Neural progenitor cell (in vitro differentiated cells): ENCODE results near the gene SEC16A. TPM values are rescaled to one million over a fixed set of nuclear protein-coding genes. Genes with fewer than 3 reads are reported as not detected.

ENCODE experiments used
- DNase-seq: peaks from one replicate; pipeline ENCODE4 v3.0.0-alpha.2; 2016; ENCODE audit warnings: low spot score
- H2AFZ ChIP-seq: fragments of 200-600 bp; sonication (generic); replicated peaks from 2 replicates; pipeline ENCODE4 v1.6.1; 2016; ENCODE audit warnings: antibody characterized with exemption
- H3F3A ChIP-seq: fragments of 200-600 bp; sonication (generic); 2 replicates; pipeline ENCODE4 v1.6.1; 2016; ENCODE audit warnings: antibody characterized with exemption, low read depth
- H3K27ac ChIP-seq: fragments of 200-600 bp; sonication (generic); 2 replicates; pipeline ENCODE4 v1.5.1; 2016; ENCODE audit warnings: mild to moderate bottlenecking
- H3K27me3 ChIP-seq: fragments of 200-600 bp; sonication (generic); 2 replicates; pipeline ENCODE4 v1.6.1; 2016; ENCODE audit warnings: mild to moderate bottlenecking, moderate library complexity
- H3K36me3 ChIP-seq: fragments of 200-600 bp; sonication (generic); 2 replicates; pipeline ENCODE4 v1.5.1; 2016
- H3K4me1 ChIP-seq: fragments of 200-600 bp; sonication (generic); 2 replicates; pipeline ENCODE4 v1.6.1; 2016; ENCODE audit warnings: mixed run types
- H3K4me2 ChIP-seq: fragments of 200-600 bp; sonication (generic); 2 replicates; pipeline ENCODE4 v1.6.1; 2016
- H3K4me3 ChIP-seq: fragments of 200-600 bp; sonication (generic); 2 replicates; pipeline ENCODE4 v1.5.1; 2016
- H3K79me2 ChIP-seq: fragments of 200-600 bp; sonication (generic); 2 replicates; pipeline ENCODE4 v1.6.1; 2016; ENCODE audit warnings: low read depth
- H3K9ac ChIP-seq: fragments of 200-600 bp; sonication (generic); 2 replicates; pipeline ENCODE4 v1.6.1; 2016
- H3K9me3 ChIP-seq: fragments of 200-600 bp; sonication (generic); 2 replicates; pipeline ENCODE4 v1.5.1; 2016; ENCODE audit warnings: low read depth
- H4K20me1 ChIP-seq: fragments of 200-600 bp; sonication (generic); 2 replicates; pipeline ENCODE4 v1.6.1; 2016; ENCODE audit warnings: low read depth
- H3K27ac Mint-ChIP-seq: 3 replicates; pipeline ENCODE4 v1.8.0; 2021; ENCODE audit warnings: mixed read lengths
- H3K27me3 Mint-ChIP-seq: 2 replicates; pipeline ENCODE4 v1.8.0; 2022; ENCODE audit warnings: low read depth, mild to moderate bottlenecking, inconsistent platforms, moderate library complexity, mixed read lengths; ENCODE audit not compliant: insufficient read depth
- H3K36me3 Mint-ChIP-seq: 3 replicates; pipeline ENCODE4 v1.8.0; 2021; ENCODE audit warnings: mixed read lengths
- H3K4me1 Mint-ChIP-seq: 3 replicates; pipeline ENCODE4 v1.8.0; 2021; ENCODE audit warnings: mixed read lengths
- H3K4me3 Mint-ChIP-seq: 3 replicates; pipeline ENCODE4 v1.8.0; 2021; ENCODE audit warnings: mild to moderate bottlenecking, moderate library complexity, mixed read lengths
- H3K9me3 Mint-ChIP-seq: 3 replicates; pipeline ENCODE4 v1.8.0; 2020; ENCODE audit warnings: mixed read lengths
- EZH2 ChIP-seq: fragments of 200-600 bp; sonication (generic); IDR thresholded peaks from 2 replicates; pipeline ENCODE4 v1.6.1; 2017; ENCODE audit warnings: antibody characterized with exemption, mild to moderate bottlenecking, moderate library complexity
- EZH2phosphoT487 ChIP-seq: fragments of 200-600 bp; sonication (generic); IDR thresholded peaks from 2 replicates; pipeline ENCODE4 v1.6.1; 2017; ENCODE audit warnings: antibody characterized with exemption
- total RNA-seq: library from RNA; depleted of rRNA; stranded (reverse); fragments of >200 nt; gene quantifications from 2 replicates; pipeline ENCODE4 v1.2.3, GENCODE V29; 2015; ENCODE audit warnings: low replicate concordance
- TF ChIP-seq, protein P1 (sequence below): fragments of 200-600 bp; sonication (generic); IDR thresholded peaks from 2 replicates; pipeline ENCODE4 v1.5.1; 2017; ENCODE audit warnings: antibody characterized with exemption, mild to moderate bottlenecking

Gene SEC16A
- total RNA-seq, 1 donor from 2014 or later = 16.8 TPM

DNA sequence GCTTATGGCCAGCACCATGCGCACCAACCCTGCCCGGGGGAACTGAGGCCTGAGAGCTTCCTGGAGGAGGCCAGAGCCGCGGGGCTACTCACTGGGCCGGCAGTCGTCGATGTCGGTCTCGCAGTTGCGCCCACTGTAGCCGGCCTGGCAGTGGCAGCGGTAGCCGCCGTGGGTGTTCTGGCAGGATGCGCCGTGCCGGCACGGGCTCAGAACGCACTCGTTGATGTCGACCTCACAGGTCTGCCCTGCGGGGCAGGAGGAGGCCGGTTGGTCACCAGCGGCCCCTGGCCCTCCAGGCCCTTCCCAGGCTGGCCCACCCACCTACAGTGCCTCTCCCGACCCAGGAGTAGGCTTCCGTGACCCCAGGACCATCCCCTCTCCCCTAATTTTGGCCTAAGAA lies 27.7 kb upstream of the SEC16A start:
- Mint-ChIP-seq H3K27ac (no peak overlapping the region), H3K36me3 (no peaks in the 10 kb centered on the region)

DNA sequence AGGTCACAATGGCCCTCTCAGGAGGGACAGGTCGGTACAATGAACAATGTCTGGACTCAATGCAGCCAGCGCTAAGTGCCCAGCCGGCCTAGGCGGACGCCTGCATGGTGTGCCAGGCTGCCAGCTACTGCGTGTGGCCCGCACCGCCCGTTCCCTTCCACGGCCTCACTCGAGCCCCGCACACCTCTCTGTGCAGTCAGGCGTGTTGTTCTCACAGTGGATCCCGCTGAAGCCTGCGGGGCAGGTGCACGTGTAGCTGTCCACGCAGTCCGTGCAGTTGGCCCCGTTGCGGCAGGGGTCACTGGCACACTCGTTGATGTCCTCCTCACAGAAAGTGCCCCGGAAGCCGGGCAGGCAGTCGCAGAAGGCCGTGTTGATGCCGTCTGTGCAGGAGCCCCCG lies 26.7 kb upstream of the SEC16A start:
- Mint-ChIP-seq H3K4me1 (no peaks in the 10 kb centered on the region), H3K27ac (no peak overlapping the region), H3K36me3 (no peaks in the 10 kb centered on the region), H3K27me3 (peaks cover 2% of the 10 kb centered on the region), H3K9me3 (no peaks in the 10 kb centered on the region), H3K4me3 (no peak overlapping the region)
- no peak for DNase-seq
- H3K79me2 ChIP-seq = no peaks in the 10 kb centered on the region
- H3K9me3 ChIP-seq = no peaks in the 10 kb centered on the region
- peaks cover 3% of the 10 kb centered on the region for H4K20me1 ChIP-seq
- no peak overlapping the region for H3K4me2 ChIP-seq
- no peaks in the 10 kb centered on the region for H3K4me1 ChIP-seq
- TF ChIP-seq EZH2 (no peak), EZH2phosphoT487 (no peak)
- TF ChIP-seq, protein P1, sequence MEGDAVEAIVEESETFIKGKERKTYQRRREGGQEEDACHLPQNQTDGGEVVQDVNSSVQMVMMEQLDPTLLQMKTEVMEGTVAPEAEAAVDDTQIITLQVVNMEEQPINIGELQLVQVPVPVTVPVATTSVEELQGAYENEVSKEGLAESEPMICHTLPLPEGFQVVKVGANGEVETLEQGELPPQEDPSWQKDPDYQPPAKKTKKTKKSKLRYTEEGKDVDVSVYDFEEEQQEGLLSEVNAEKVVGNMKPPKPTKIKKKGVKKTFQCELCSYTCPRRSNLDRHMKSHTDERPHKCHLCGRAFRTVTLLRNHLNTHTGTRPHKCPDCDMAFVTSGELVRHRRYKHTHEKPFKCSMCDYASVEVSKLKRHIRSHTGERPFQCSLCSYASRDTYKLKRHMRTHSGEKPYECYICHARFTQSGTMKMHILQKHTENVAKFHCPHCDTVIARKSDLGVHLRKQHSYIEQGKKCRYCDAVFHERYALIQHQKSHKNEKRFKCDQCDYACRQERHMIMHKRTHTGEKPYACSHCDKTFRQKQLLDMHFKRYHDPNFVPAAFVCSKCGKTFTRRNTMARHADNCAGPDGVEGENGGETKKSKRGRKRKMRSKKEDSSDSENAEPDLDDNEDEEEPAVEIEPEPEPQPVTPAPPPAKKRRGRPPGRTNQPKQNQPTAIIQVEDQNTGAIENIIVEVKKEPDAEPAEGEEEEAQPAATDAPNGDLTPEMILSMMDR = no peak
- no peak overlapping the region for H3K4me3 ChIP-seq
- no peak overlapping the region for H3K27ac ChIP-seq
- H3K9ac ChIP-seq = no peak overlapping the region
- no peaks in the 10 kb centered on the region for H3K27me3 ChIP-seq
- H3K36me3 ChIP-seq = no peaks in the 10 kb centered on the region
- H3F3A ChIP-seq = no peaks in the 10 kb centered on the region
- H2AFZ ChIP-seq = no peak overlapping the region

More for the DNA sequence above, 27.7 kb upstream of the SEC16A start:
- TF ChIP-seq EZH2phosphoT487 (no peak), EZH2 (no peak)
- TF ChIP-seq, protein P1 = no peak
- H3K9me3 ChIP-seq = no peaks in the 10 kb centered on the region
- H3K9ac ChIP-seq = no peak overlapping the region
- no peak overlapping the region for H3K4me2 ChIP-seq
- H3K4me1 ChIP-seq = no peaks in the 10 kb centered on the region
- no peak for DNase-seq
- Mint-ChIP-seq H3K9me3 (no peaks in the 10 kb centered on the region), H3K4me3 (no peak overlapping the region), H3K4me1 (no peaks in the 10 kb centered on the region), H3K27me3 (peaks cover 2% of the 10 kb centered on the region)
- H3K36me3 ChIP-seq = no peaks in the 10 kb centered on the region
- H3K4me3 ChIP-seq = no peak overlapping the region
- H3K27me3 ChIP-seq = no peaks in the 10 kb centered on the region
- no peaks in the 10 kb centered on the region for H3K79me2 ChIP-seq
- H4K20me1 ChIP-seq = peaks cover 3% of the 10 kb centered on the region
- no peaks in the 10 kb centered on the region for H3F3A ChIP-seq
- H2AFZ ChIP-seq = no peak overlapping the region
- no peak overlapping the region for H3K27ac ChIP-seq

DNA sequence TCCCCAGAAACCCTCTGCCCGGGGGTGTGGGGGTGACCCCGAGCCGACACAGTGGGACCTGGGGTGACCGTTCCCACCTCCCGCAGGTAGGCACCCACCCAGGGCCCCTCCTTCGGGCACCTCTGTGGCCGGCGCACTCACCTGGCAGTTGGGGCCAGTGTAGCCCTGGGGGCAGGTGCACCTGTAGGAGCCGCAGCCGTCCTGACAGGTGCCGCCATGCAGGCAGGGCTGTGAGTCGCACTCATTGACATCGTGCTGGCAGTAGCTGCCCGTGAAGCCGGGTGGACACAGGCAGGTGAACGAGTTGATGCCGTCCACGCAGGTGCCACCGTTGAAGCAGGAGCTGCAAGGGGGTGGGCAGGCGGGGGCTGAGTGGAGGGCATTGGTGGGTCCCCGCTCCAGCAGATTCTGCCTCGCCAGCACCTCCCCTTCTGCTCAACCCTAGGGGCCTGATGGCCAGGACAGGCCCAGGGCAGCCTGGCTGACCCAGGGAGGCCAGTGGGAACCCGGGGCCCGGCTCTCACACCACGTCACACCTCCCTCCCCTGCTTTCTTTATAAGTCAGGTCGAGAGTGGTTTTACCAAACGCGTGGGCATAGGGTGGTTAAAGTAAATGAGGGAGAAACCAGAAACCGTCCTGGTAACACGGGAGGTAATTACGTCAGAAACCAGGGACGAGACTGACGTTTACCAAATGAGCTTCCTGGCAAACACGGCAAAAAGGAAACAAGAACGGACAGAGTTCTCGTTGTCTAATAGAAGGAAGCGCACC lies 26.1 kb upstream of the SEC16A start:
- no peaks in the 10 kb centered on the region for H3K9me3 ChIP-seq
- Mint-ChIP-seq H3K36me3 (no peaks in the 10 kb centered on the region), H3K27ac (no peak overlapping the region), H3K4me1 (no peaks in the 10 kb centered on the region), H3K4me3 (peak overlapping the region; percentile 27), H3K27me3 (peaks cover 2% of the 10 kb centered on the region), H3K9me3 (no peaks in the 10 kb centered on the region)
- H3K36me3 ChIP-seq = no peaks in the 10 kb centered on the region
- no peaks in the 10 kb centered on the region for H3K27me3 ChIP-seq
- H3K9ac ChIP-seq = no peak overlapping the region
- H3F3A ChIP-seq = no peaks in the 10 kb centered on the region
- TF ChIP-seq EZH2phosphoT487 (no peak), EZH2 (no peak)
- TF ChIP-seq, protein P1 = no peak
- no peak overlapping the region for H3K27ac ChIP-seq
- no peak overlapping the region for H3K4me2 ChIP-seq
- H3K79me2 ChIP-seq = no peaks in the 10 kb centered on the region
- no peak overlapping the region for H3K4me3 ChIP-seq
- no peak overlapping the region for H2AFZ ChIP-seq
- H4K20me1 ChIP-seq = peaks cover 3% of the 10 kb centered on the region
- no peak for DNase-seq
- H3K4me1 ChIP-seq = no peaks in the 10 kb centered on the region
